Brain microvascular endothelial cell (primary cell): ENCODE measurements around the gene AGAP2.

Experiments used
- DNase-seq: peaks from one replicate; pipeline ENCODE4 v3.0.0-alpha.2; 2020
- H3K27ac ChIP-seq: fragments of 250-450 bp; sonication (Bioruptor Pico); 2 replicates; pipeline ENCODE4 v1.5.1; 2020; ENCODE audit warnings: mild to moderate bottlenecking, moderate library complexity
- H3K27me3 ChIP-seq: fragments of 250-450 bp; sonication (Bioruptor Pico); replicated peaks from 2 replicates; pipeline ENCODE4 v1.5.1; 2020; ENCODE audit warnings: mild to moderate bottlenecking
- H3K36me3 ChIP-seq: fragments of 250-450 bp; sonication (Bioruptor Pico); replicated peaks from 2 replicates; pipeline ENCODE4 v1.5.1; 2020; ENCODE audit warnings: mild to moderate bottlenecking
- H3K4me3 ChIP-seq: 2 replicates; pipeline ENCODE4 v1.5.1; 2011; ENCODE audit warnings: low read depth, mild to moderate bottlenecking, control low read depth, low read length, moderate library complexity
- in situ Hi-C: cut with HindIII; loops from 2 replicates; pipeline ENCODE4 v1.10.0; 2017; ENCODE audit warnings: low sequenced_read_pairs, low pct_ligation_motif_present
- TF ChIP-seq, protein P1 (sequence below): IDR thresholded peaks from 2 replicates; pipeline ENCODE4 v1.5.1; 2011; ENCODE audit warnings: low read depth, mild to moderate bottlenecking, moderate library complexity, low read length, control low read depth, inconsistent platforms; ENCODE audit errors: missing control alignments

Gene AGAP2

DNA sequence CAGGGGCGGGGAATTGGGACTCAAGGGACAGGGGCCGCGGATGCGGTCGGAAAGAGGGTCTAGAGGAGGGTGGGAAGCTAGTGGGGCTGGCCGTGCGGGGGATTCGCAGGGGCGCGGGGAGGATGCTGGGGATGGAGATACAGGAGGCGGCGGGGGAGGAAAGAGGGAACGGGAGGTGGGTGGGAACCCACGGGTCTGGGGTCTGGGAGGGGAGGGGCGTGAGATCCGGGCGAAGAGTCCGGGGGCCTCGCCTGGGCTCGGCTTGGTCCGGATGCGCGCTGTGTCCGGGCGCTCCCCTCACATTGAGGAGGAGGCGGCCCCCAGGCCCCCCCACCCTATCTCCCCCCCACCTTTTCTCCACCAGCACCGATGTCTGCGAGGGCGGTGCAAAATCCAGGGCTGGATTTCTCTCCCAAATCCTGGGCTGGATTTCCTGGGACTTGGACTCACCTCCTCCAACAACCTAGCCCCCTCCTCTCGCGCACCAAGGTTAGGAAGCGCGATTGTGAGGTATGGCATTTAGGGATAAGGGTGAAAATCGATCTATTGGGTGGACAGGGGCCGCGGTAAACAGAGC lies at the start of gene AGAP2:
AGAP2 (minus strand) TSS at position 82 of the 577 bp plus-strand sequence. CDS start 496 bp downstream, outside the sequence.
- no peak for DNase-seq
- Histone ChIP-seq H3K4me3 (peak within 1 kb of the TSS; percentile 9), H3K36me3 (no peaks in the 10 kb centered on the region), H3K27ac (no peak within 1 kb of the TSS), H3K27me3 (peaks cover 48% of the 10 kb centered on the region)
- in situ Hi-C loops: no loop called here
- TF ChIP-seq, protein P1, sequence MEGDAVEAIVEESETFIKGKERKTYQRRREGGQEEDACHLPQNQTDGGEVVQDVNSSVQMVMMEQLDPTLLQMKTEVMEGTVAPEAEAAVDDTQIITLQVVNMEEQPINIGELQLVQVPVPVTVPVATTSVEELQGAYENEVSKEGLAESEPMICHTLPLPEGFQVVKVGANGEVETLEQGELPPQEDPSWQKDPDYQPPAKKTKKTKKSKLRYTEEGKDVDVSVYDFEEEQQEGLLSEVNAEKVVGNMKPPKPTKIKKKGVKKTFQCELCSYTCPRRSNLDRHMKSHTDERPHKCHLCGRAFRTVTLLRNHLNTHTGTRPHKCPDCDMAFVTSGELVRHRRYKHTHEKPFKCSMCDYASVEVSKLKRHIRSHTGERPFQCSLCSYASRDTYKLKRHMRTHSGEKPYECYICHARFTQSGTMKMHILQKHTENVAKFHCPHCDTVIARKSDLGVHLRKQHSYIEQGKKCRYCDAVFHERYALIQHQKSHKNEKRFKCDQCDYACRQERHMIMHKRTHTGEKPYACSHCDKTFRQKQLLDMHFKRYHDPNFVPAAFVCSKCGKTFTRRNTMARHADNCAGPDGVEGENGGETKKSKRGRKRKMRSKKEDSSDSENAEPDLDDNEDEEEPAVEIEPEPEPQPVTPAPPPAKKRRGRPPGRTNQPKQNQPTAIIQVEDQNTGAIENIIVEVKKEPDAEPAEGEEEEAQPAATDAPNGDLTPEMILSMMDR: no peak

DNA sequence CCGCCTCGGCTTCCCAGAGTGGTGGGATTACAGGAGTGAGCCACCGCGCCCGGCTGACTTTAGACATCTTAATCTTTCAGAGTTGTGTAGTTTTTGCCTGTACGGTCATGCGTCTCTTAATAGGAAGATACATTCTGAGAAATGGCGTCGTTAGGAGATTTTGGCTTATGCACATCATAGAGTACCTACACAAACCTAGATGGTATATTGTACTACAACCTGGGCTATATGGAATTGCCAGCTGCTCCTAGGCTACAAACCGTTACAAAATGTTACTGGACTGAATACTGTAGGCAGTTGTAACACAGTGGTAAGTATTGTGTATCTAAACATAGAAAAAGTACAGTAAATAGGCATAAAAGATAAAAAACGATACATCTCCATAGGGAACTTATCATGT lies 45.3 kb upstream of the AGAP2 start:
- DNase-seq: no peak
- H3K27me3 ChIP-seq: no peaks in the 10 kb centered on the region
- no peak overlapping the region for H3K4me3 ChIP-seq
- H3K36me3 ChIP-seq: peaks cover 21% of the 10 kb centered on the region
- no peak overlapping the region for H3K27ac ChIP-seq
- TF ChIP-seq, protein P1: no peak
- in situ Hi-C loops: no loop called here

DNA sequence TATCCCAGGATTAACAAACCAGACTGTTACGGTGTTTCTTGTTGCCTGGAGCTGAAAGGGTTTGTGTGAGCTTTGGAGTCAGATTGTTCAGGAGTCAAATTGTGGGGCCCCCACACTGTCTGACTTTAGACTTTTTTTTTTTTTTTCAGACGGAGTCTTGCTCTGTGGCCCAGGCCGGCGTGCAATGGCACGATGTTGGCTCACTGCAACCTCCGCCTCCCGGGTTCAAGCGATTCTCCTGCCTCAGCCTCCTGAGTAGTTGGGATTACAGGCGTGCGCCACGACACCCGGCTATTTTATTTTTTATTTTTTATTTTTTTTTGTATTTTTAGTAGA lies 44.9 kb upstream of the AGAP2 start:
- TF ChIP-seq, protein P1: no peak
- no peak for DNase-seq
- H3K27me3 ChIP-seq: no peaks in the 10 kb centered on the region
- H3K27ac ChIP-seq: no peak overlapping the region
- peaks cover 19% of the 10 kb centered on the region for H3K36me3 ChIP-seq
- in situ Hi-C loops: no loop called here
- H3K4me3 ChIP-seq: peak overlapping the region; percentile 99

DNA sequence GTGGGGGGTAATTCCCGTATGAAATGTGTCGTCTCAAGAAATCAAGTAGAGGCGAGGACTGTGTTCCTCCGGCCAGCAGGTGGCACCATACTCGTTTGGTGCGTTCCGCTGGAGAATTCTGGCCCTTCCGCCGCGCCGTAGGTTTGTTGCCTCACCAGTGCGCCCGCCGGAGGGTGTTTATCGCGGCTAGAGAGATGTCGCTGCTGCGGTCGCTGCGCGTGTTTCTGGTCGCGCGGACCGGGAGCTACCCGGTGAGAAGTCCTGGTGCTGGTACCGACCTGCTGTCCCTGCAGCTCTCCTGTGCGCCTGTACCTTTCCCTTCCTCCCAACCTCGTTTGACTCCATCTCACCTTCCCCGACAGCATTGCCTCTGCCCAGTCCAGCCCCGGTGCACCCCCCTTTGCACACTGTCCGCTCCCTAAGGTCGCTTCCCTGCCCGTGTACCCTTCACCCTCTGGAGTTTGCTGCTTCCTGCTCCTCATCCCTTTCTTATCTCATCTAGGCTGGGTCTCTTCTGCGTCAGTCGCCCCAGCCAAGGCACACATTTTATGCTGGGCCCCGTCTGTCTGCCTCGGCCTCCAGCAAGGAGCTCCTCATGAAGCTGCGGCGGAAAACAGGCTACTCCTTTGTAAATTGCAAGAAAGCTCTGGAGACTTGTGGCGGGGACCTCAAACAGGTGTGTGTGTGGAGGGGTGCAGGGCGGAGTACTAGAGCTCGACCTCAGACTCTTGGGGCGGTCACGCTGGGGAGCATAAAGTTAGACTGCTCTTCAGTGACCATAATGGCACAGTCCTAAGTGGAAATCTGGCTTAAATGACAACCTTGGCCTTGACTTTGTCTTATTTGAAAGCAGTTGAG lies 44.3 kb upstream of the AGAP2 start, which contains the start of gene TSFM:
TSFM (plus strand) TSS at position 180 of the 858 bp plus-strand sequence; CDS start at position 195, 15 bp downstream.
- peak; percentile 97 for DNase-seq
- TF ChIP-seq, protein P1: peak; percentile 94
- peak within 1 kb of the TSS; percentile 70 for H3K27ac ChIP-seq
- H3K36me3 ChIP-seq: peaks cover 18% of the 10 kb centered on the region
- no peaks in the 10 kb centered on the region for H3K27me3 ChIP-seq
- H3K4me3 ChIP-seq: peak within 1 kb of the TSS; percentile 99
- in situ Hi-C loops: no loop called here

DNA sequence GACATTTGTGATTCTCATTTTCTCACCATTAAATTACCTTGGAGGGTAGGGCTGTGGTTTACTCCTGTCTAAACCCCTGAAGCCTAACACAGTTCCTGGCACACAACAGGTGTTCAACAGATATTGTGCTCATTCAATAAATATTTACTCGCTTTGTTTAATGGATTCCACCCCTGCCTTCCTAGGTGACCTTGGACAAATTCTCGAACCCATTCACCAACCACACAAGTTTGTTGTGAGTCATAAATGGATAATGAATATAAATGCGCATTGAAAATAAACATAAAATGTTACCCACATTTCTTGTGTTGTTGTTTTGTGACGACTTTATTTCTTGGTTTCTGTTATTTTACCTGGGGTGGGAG lies 43.7 kb upstream of the AGAP2 start:
- H3K27me3 ChIP-seq: no peaks in the 10 kb centered on the region
- H3K27ac ChIP-seq: no peak overlapping the region
- in situ Hi-C loops: no loop called here
- H3K36me3 ChIP-seq: peaks cover 14% of the 10 kb centered on the region
- no peak for DNase-seq
- TF ChIP-seq, protein P1: no peak
- no peak overlapping the region for H3K4me3 ChIP-seq

DNA sequence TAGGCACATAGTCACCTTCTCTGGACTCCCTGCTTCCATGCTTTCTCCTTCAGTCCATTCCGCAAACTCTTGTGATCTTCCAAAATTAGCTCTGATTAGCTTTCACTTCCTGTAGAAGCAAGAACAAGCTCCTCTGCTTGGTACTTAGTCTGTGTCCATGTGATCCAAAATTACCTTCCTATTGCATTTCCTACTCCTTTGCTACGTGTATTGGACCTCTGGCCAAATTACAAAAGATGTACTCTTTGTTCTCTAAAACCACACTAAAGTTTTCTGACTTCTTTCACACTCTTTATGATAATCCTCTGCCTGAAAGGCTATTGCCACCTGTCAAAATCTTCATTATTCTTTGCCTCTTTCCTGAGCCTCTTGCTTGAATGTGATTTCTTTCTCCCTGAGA lies 43.3 kb upstream of the AGAP2 start:
- Histone ChIP-seq H3K4me3 (no peak overlapping the region), H3K36me3 (peaks cover 10% of the 10 kb centered on the region), H3K27ac (no peak overlapping the region), H3K27me3 (no peaks in the 10 kb centered on the region)
- in situ Hi-C loops: no loop called here
- TF ChIP-seq, protein P1: no peak
- DNase-seq: no peak
